Endothelial cell (in vitro differentiated cells): ENCODE measurements around the gene SIAE. TPM values are rescaled to one million over a fixed set of nuclear protein-coding genes. Genes with fewer than 3 reads are reported as not detected.

Source experiments
- DNase-seq: peaks from one replicate; pipeline ENCODE4 v3.0.0; 2021; ENCODE audit warnings: low spot score
- H3K27ac Mint-ChIP-seq: one replicate; pipeline ENCODE4 v1.8.0; 2021; ENCODE audit warnings: mixed read lengths, inconsistent platforms; ENCODE audit not compliant: unreplicated experiment
- H3K27me3 Mint-ChIP-seq: one replicate; pipeline ENCODE4 v1.8.0; 2021; ENCODE audit warnings: mild to moderate bottlenecking, moderate library complexity, mixed read lengths, inconsistent platforms; ENCODE audit not compliant: unreplicated experiment
- H3K36me3 Mint-ChIP-seq: one replicate; pipeline ENCODE4 v1.8.0; 2021; ENCODE audit warnings: mild to moderate bottlenecking, low read depth, mixed read lengths, inconsistent platforms; ENCODE audit not compliant: unreplicated experiment
- H3K4me1 Mint-ChIP-seq: one replicate; pipeline ENCODE4 v1.8.0; 2021; ENCODE audit warnings: mild to moderate bottlenecking, mixed read lengths, inconsistent platforms; ENCODE audit not compliant: unreplicated experiment
- H3K4me3 Mint-ChIP-seq: one replicate; pipeline ENCODE4 v1.8.0; 2021; ENCODE audit warnings: mild to moderate bottlenecking, mixed read lengths, inconsistent platforms; ENCODE audit not compliant: unreplicated experiment
- H3K9me3 Mint-ChIP-seq: one replicate; pipeline ENCODE4 v1.8.0; 2021; ENCODE audit warnings: mixed read lengths, inconsistent platforms; ENCODE audit not compliant: unreplicated experiment
- total RNA-seq: library from RNA; stranded (reverse); fragmentation: NEBNext Ultra II Directional; extraction: Animal tissue kit (Norgen Biotek cat#: 25700); gene quantifications from one replicate; pipeline ENCODE4 v1.2.1, GENCODE V29; 2021; ENCODE audit not compliant: unreplicated experiment
- TF ChIP-seq, protein P1 (sequence below): fragments of 200-600 bp; sonication (generic); IDR thresholded peaks from one replicate; pipeline ENCODE4 v1.5.0; 2021; ENCODE audit warnings: antibody characterized with exemption; ENCODE audit not compliant: unreplicated experiment

Gene SIAE
- total RNA-seq, 1 donor from 2014 or later, result 11.4 TPM

DNA sequence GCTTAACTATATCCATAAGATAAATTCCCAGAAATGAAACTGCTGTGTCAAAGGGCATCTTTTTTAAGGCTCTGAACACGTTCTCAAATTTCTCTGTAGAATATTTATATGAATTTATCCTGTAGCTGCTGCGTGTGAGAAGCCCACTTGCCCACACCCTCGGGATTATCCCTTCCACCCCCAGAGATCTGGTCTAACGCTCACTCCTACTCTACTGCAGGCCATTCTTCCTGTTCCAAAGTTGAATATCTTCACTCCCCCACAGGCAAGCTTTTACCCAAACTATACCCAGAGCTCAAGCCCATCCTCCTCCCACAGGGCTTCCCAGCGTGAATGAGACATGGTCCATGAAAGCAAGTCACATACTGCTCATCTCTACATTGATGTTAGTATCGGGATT, 24.9 kb downstream of the SIAE start:
- no peak for DNase-seq
- no peak overlapping the region for H3K4me3 Mint-ChIP-seq
- peaks cover 9% of the 10 kb centered on the region for H3K36me3 Mint-ChIP-seq
- TF ChIP-seq, protein P1, sequence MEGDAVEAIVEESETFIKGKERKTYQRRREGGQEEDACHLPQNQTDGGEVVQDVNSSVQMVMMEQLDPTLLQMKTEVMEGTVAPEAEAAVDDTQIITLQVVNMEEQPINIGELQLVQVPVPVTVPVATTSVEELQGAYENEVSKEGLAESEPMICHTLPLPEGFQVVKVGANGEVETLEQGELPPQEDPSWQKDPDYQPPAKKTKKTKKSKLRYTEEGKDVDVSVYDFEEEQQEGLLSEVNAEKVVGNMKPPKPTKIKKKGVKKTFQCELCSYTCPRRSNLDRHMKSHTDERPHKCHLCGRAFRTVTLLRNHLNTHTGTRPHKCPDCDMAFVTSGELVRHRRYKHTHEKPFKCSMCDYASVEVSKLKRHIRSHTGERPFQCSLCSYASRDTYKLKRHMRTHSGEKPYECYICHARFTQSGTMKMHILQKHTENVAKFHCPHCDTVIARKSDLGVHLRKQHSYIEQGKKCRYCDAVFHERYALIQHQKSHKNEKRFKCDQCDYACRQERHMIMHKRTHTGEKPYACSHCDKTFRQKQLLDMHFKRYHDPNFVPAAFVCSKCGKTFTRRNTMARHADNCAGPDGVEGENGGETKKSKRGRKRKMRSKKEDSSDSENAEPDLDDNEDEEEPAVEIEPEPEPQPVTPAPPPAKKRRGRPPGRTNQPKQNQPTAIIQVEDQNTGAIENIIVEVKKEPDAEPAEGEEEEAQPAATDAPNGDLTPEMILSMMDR, result no peak
- peaks cover 6% of the 10 kb centered on the region for H3K4me1 Mint-ChIP-seq
- no peak overlapping the region for H3K27ac Mint-ChIP-seq
- peaks cover 6% of the 10 kb centered on the region for H3K27me3 Mint-ChIP-seq
- H3K9me3 Mint-ChIP-seq, result no peaks in the 10 kb centered on the region

DNA sequence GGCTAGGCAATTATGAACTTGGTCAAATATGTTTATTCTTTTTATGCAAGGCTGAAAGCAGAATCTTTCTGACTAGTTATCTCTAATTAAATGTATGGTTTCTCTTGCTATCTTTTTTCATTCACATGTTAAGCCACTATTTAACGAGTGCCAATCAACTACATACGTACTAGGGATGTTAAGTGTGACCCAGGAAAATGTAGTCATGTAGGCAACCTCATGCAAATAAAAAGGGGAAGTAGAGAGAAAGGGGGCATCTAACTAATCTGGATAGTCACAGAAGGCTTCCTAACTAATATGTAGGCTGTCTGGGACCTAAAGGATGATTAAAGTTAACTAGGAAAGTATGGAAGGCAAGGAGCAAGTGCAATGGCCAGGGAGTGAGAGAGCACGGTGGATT, 27.4 kb downstream of the SIAE start:
- peaks cover 1% of the 10 kb centered on the region for H3K36me3 Mint-ChIP-seq
- peaks cover 6% of the 10 kb centered on the region for H3K4me1 Mint-ChIP-seq
- no peaks in the 10 kb centered on the region for H3K9me3 Mint-ChIP-seq
- H3K27ac Mint-ChIP-seq, result no peak overlapping the region
- H3K4me3 Mint-ChIP-seq, result no peak overlapping the region
- H3K27me3 Mint-ChIP-seq, result peaks cover 1% of the 10 kb centered on the region
- DNase-seq, result no peak
- TF ChIP-seq, protein P1, result no peak

DNA sequence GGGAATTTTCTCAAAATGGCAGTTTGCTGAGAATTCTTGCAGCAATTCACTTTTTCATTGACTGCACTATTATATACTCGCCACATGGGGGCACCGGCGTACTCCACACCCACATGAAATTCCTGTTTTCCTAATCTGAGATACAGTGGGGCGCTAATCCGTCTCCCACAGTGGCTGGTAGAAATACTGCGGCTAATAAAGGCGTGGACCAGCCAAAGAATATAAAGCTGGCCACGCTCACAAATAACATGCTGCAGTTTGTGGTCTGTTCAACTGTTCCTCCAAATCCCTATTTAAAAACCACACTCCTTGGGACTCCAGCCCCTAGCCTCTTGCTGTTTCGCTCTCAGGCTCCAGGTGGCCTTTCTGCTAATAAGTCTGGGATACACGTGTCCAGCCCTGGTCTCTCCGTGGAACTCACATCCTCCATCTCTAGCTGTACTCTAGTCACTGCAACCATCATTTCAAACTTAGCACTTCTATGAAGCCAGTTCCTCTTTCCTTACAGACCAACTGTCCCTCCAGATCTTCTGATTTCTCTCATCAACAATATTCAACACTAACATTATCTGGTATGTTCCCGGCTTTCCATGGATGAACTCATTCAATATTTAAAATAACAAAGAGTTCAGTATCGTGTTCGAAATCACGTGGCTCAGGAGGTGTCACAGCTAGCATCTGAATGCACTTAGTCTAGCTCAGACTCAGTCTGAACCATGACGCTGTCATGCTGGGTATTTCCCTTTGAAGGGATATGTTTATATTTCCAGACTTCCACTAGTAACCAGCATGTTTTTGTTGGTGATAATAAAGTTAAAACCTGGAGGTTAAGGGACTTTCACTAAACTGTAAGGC, 28.9 kb downstream of the SIAE start:
- H3K9me3 Mint-ChIP-seq, result no peaks in the 10 kb centered on the region
- peaks cover 9% of the 10 kb centered on the region for H3K36me3 Mint-ChIP-seq
- peaks cover 6% of the 10 kb centered on the region for H3K4me1 Mint-ChIP-seq
- H3K4me3 Mint-ChIP-seq, result peak overlapping the region; percentile 48
- peak; percentile 56 for DNase-seq
- peaks cover 3% of the 10 kb centered on the region for H3K27me3 Mint-ChIP-seq
- peak overlapping the region; percentile 12 for H3K27ac Mint-ChIP-seq
- TF ChIP-seq, protein P1, result peak; percentile 96

DNA sequence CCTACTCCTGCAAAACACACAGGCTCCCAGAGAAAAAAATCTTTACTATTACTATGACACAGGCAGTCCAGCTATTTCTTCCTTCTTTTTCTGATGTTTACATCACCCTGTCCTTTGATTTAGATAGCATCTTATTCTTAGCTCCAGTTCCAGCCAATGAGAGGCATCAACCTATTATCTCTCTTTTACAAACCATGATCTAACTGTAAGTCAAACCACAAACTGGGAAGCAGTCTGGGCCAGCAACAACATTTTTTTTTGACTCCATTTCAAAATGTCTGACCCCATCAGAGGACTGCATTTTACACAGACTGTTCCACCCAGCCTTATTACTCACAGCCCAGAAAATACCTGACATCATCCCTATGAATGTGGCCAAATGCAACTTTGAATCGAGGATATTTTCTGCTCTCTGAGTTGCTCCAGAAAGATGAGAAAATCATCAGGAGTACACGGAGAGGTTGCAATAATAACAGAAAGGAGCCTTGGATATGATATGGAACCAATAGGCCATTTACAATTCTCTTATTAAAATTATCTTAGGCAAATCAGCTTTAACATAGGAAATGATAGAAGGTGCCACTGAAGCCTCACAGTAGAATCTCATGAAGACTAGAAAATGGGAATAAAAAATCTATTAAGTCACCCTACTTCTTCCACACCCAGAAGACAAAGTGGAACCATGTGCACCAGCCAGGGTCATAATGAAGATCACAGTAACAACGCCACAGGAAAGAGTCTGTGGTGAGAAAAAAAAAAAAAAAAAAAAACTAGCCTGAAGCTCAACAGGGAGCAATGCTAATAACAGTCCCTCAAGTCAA, 29.7 kb downstream of the SIAE start:
- H3K36me3 Mint-ChIP-seq, result peaks cover 9% of the 10 kb centered on the region
- H3K9me3 Mint-ChIP-seq, result no peaks in the 10 kb centered on the region
- H3K27ac Mint-ChIP-seq, result no peak overlapping the region
- peaks cover 8% of the 10 kb centered on the region for H3K4me1 Mint-ChIP-seq
- no peak overlapping the region for H3K4me3 Mint-ChIP-seq
- TF ChIP-seq, protein P1, result no peak
- peaks cover 3% of the 10 kb centered on the region for H3K27me3 Mint-ChIP-seq
- no peak for DNase-seq
